Common myeloid progenitor, CD34-positive (primary cell): ENCODE measurements around the gene LHX2. TPM values are rescaled to one million over a fixed set of nuclear protein-coding genes. Genes with fewer than 3 reads are reported as not detected.

Experiments
- CTCF ChIA-PET: fragments of 350-600 bp; sonication (Branson Sonifier 250); formaldehyde crosslinking; loops from one replicate; lab custom pipeline; 2021; ENCODE audit warnings: antibody characterized with exemption; lab: Charles Lee
- POLR2A ChIA-PET: fragments of 350-600 bp; sonication (Branson Sonifier 250); formaldehyde crosslinking; loops from one replicate; lab custom pipeline; 2021; ENCODE audit warnings: antibody characterized with exemption; lab: Charles Lee
- DNase-seq, 3 donors: peaks; one replicate each; pipeline versions ENCODE4 v3.0.0 to v3.0.0-alpha.2; 2013
- H3K27ac ChIP-seq, 2 experiments: 1 replicate in 1 of 2; 2 replicates in 1 of 2; pipeline ENCODE4 v1.7.0; 2013; ENCODE audit warnings: inconsistent platforms in 2 of 2, low read length in 2 of 2, mild to moderate bottlenecking in 2 of 2, low read depth in 1 of 2, moderate library complexity in 1 of 2; ENCODE audit not compliant: severe bottlenecking in 2 of 2, insufficient read depth in 1 of 2, poor library complexity in 1 of 2
- H3K27me3 ChIP-seq, 5 experiments: replicated peaks in 2 of 5; 1 replicate in 3 of 5; 2 replicates in 2 of 5; pipeline versions ENCODE4 v1.6.1 to v1.7.0; 2013; ENCODE audit warnings: low read length in 4 of 5, mild to moderate bottlenecking in 2 of 5, moderate library complexity in 2 of 5, inconsistent platforms in 1 of 5; ENCODE audit not compliant: insufficient read depth in 5 of 5, control insufficient read depth in 4 of 5
- H3K36me3 ChIP-seq, 4 experiments: 1 replicate in 2 of 4; 2 replicates in 2 of 4; pipeline versions ENCODE4 v1.6.1 to v1.7.0; 2013; ENCODE audit warnings: low read length in 3 of 4, control low read depth in 1 of 4, mild to moderate bottlenecking in 1 of 4; ENCODE audit not compliant: control insufficient read depth in 4 of 4, insufficient read depth in 4 of 4
- H3K4me1 ChIP-seq, 4 experiments: 1 replicate in 3 of 4; 2 replicates in 1 of 4; pipeline versions ENCODE4 v1.6.1 to v1.7.1; 2013; ENCODE audit warnings: low read length in 3 of 4, mild to moderate bottlenecking in 3 of 4, control low read depth in 1 of 4, inconsistent platforms in 1 of 4, moderate library complexity in 1 of 4; ENCODE audit not compliant: control insufficient read depth in 4 of 4, insufficient read depth in 4 of 4; ENCODE audit errors: control extremely low read depth in 1 of 4
- H3K4me3 ChIP-seq, 7 experiments: 1 replicate in 4 of 7; 2 replicates in 3 of 7; pipeline versions ENCODE4 v1.5.1 to v1.7.0; 2013; ENCODE audit warnings: mild to moderate bottlenecking in 7 of 7, low read length in 6 of 7, moderate library complexity in 6 of 7, inconsistent platforms in 2 of 7, low read depth in 2 of 7, control low read depth in 1 of 7; ENCODE audit not compliant: insufficient read depth in 4 of 7, control insufficient read depth in 1 of 7; ENCODE audit errors: extremely low read depth in 1 of 7
- H3K9me3 ChIP-seq, 5 experiments: 1 replicate in 4 of 5; 2 replicates in 1 of 5; pipeline versions ENCODE4 v1.6.1 to v1.7.1; 2013; ENCODE audit warnings: low read length in 4 of 5, mild to moderate bottlenecking in 2 of 5, inconsistent platforms in 1 of 5, low read depth in 1 of 5, moderate library complexity in 1 of 5; ENCODE audit not compliant: control insufficient read depth in 4 of 5, insufficient read depth in 2 of 5; ENCODE audit errors: control extremely low read depth in 1 of 5
- WGBS: methylation state at CpG from one replicate; pipeline ENCODE4 v1.1.5; 2013; ENCODE audit not compliant: insufficient coverage; 5-methylcytosine and 5-hydroxymethylcytosine counted together
- polyA plus RNA-seq: library from polyadenylated mRNA; unstranded; fragments of 120-200 nt; gene quantifications from one replicate; pipeline ENCODE4 v1.2.1, GENCODE V29; 2013

The LHX2 gene
- polyA plus RNA-seq = not detected

- POLR2A ChIA-PET = no interaction called here
- WGBS = under 1% methylated on average over 66 of the region's 95 CpGs
- Histone ChIP-seq H3K36me3 (no peaks in the 10 kb centered on the region), H3K27ac (no peak within 1 kb of the TSS), H3K9me3 (peaks cover 0 to 6% (median 0%) of the 10 kb centered on the region in 5 experiments), H3K27me3 (peaks cover 17 to 100% (median 62%) of the 10 kb centered on the region in 5 experiments), H3K4me3 (peak within 1 kb of the TSS in 4 of 7 experiments; percentile 5 to 54 (median 46)), H3K4me1 (peaks cover 2 to 55% (median 39%) of the 10 kb centered on the region in 4 experiments)
- CTCF ChIA-PET = no interaction called here
- peak; percentile 56 to 71 (median 70) for DNase-seq
Measured at GRCh38 chr9:124011460-124012301, at the start of gene LHX2. Gene LHX2, plus strand, starts transcription at chr9:124011768. Its CDS starts 581 bp downstream, at chr9:124012349.

- H3K27ac ChIP-seq = no peak overlapping the region
- 1% methylated on average over 8 of the region's 12 CpGs for WGBS
- peaks cover 0 to 4% (median 1%) of the 10 kb centered on the region in 4 experiments for H3K4me1 ChIP-seq
- peaks cover 0 to 49% (median 14%) of the 10 kb centered on the region in 5 experiments for H3K27me3 ChIP-seq
- DNase-seq = peak; percentile 9 to 45 (median 35)
- ChIA-PET POLR2A (no interaction called here), CTCF (no interaction called here)
- no peaks in the 10 kb centered on the region for H3K36me3 ChIP-seq
- no peak overlapping the region for H3K4me3 ChIP-seq
- peaks cover 0 to 3% (median 2%) of the 10 kb centered on the region in 5 experiments for H3K9me3 ChIP-seq
Measured at GRCh38 chr9:123964761-123965160, 46.8 kb upstream of the LHX2 start.

- POLR2A ChIA-PET = interaction anchor here (0.6 kb wide), 1 partner anchor 169 kb away, joined by 3 read pairs; no protein-coding TSS in a partner anchor
- Histone ChIP-seq H3K27me3 (peaks cover 0 to 48% (median 13%) of the 10 kb centered on the region in 5 experiments), H3K9me3 (no peaks in the 10 kb centered on the region), H3K27ac (no peak overlapping the region), H3K4me1 (peaks cover 0 to 4% (median 1%) of the 10 kb centered on the region in 4 experiments), H3K36me3 (no peaks in the 10 kb centered on the region), H3K4me3 (no peak overlapping the region)
- CTCF ChIA-PET = no interaction called here
- 84% methylated on average over 5 of the region's 8 CpGs for WGBS
- DNase-seq = no peak
Measured at GRCh38 chr9:123965801-123966686, 45.5 kb upstream of the LHX2 start.

- Histone ChIP-seq H3K36me3 (no peaks in the 10 kb centered on the region), H3K27ac (no peak overlapping the region), H3K27me3 (peaks cover 0 to 52% (median 13%) of the 10 kb centered on the region in 5 experiments), H3K9me3 (peaks cover 0 to 3% (median 0%) of the 10 kb centered on the region in 5 experiments), H3K4me1 (peaks cover 0 to 4% (median 1%) of the 10 kb centered on the region in 4 experiments), H3K4me3 (no peak overlapping the region)
- CTCF ChIA-PET = interaction anchor here (0.7 kb wide), 1 partner anchor 71 kb away, joined by 3 read pairs; no protein-coding TSS in a partner anchor
- DNase-seq = no peak
- POLR2A ChIA-PET = no interaction called here
Measured at GRCh38 chr9:123967323-123967722, 44.2 kb upstream of the LHX2 start.

GRCh38 chr9:123972618-123973017, 39.0 kb upstream of the LHX2 start:
- Histone ChIP-seq H3K4me3 (no peak overlapping the region), H3K36me3 (no peaks in the 10 kb centered on the region), H3K9me3 (peaks cover 0 to 8% (median 0%) of the 10 kb centered on the region in 5 experiments), H3K27ac (no peak overlapping the region), H3K27me3 (peaks cover 0 to 39% (median 4%) of the 10 kb centered on the region in 5 experiments), H3K4me1 (no peaks in the 10 kb centered on the region)
- DNase-seq = no peak
- POLR2A ChIA-PET = no interaction called here
- CTCF ChIA-PET = no interaction called here
- WGBS = over 99% methylated on average over 8 of the region's 8 CpGs

GRCh38 chr9:123973590-123974223, 37.9 kb upstream of the LHX2 start:
- Histone ChIP-seq H3K9me3 (peaks cover 0 to 8% (median 0%) of the 10 kb centered on the region in 5 experiments), H3K4me1 (no peaks in the 10 kb centered on the region), H3K27me3 (peaks cover 0 to 34% (median 4%) of the 10 kb centered on the region in 5 experiments), H3K4me3 (no peak overlapping the region), H3K27ac (no peak overlapping the region), H3K36me3 (no peaks in the 10 kb centered on the region)
- POLR2A ChIA-PET = no interaction called here
- over 99% methylated on average over 8 of the region's 9 CpGs for WGBS
- no peak for DNase-seq
- CTCF ChIA-PET = interaction anchor here (0.5 kb wide), 1 partner anchor 869 kb away, joined by 3 read pairs; no protein-coding TSS in a partner anchor
